H1 (cell line): ENCODE measurements around the gene NPNT. TPM values are rescaled to one million over a fixed set of nuclear protein-coding genes. Genes with fewer than 3 reads are reported as not detected.

ENCODE experiments used
- CTCF ChIA-PET: fragments of 300-600 bp; sonication (Branson Sonifier 250); formaldehyde crosslinking; loops from one replicate; lab custom pipeline; 2021; ENCODE audit not compliant: partially characterized antibody; lab: Charles Lee
- POLR2A ChIA-PET: fragments of 300-600 bp; sonication (Branson Sonifier 250); formaldehyde crosslinking; loops from one replicate; lab custom pipeline; 2021; ENCODE audit warnings: inconsistent platforms; ENCODE audit not compliant: partially characterized antibody; lab: Charles Lee
- DNase-seq, 2 experiments: peaks; one replicate each; pipeline versions ENCODE4 v3.0.0 to v3.0.0-alpha.2; 2010 to 2022; ENCODE audit warnings: low spot score in 2 of 2, low read depth in 1 of 2, mixed read lengths in 1 of 2
- FAIRE-seq: peaks from 2 replicates; lab custom pipeline; 2011; peaks lifted over from hg19 to GRCh38; lab: Jason Lieb, UNC
- H2AFZ ChIP-seq: 2 replicates; pipeline ENCODE4 v1.8.1; 2012; ENCODE audit warnings: low read length, inconsistent platforms
- H2AK5ac ChIP-seq: 2 replicates; pipeline ENCODE4 v1.6.1; 2013; ENCODE audit warnings: low read depth, low read length
- H2BK120ac ChIP-seq: replicated peaks from 2 replicates; pipeline ENCODE3; 2013; ENCODE audit warnings: low read depth, low read length, inconsistent platforms
- H2BK12ac ChIP-seq: 2 replicates; pipeline ENCODE4 v1.6.1; 2013; ENCODE audit warnings: low read depth, low read length
- H2BK15ac ChIP-seq: 2 replicates; pipeline ENCODE4 v1.6.1; 2013; ENCODE audit warnings: low read length
- H2BK20ac ChIP-seq: 2 replicates; pipeline ENCODE4 v1.6.1; 2013; ENCODE audit warnings: low read length
- H2BK5ac ChIP-seq: 2 replicates; pipeline ENCODE4 v1.6.1; 2013; ENCODE audit warnings: low read depth, low read length
- H3K14ac ChIP-seq: 2 replicates; pipeline ENCODE4 v1.6.1; 2013; ENCODE audit warnings: inconsistent platforms; ENCODE audit not compliant: insufficient read length
- H3K18ac ChIP-seq: 2 replicates; pipeline ENCODE4 v1.6.1; 2013; ENCODE audit warnings: low read length; ENCODE audit errors: extremely low read depth
- H3K23ac ChIP-seq: 2 replicates; pipeline ENCODE4 v1.6.1; 2013; ENCODE audit warnings: inconsistent platforms; ENCODE audit not compliant: insufficient read length
- H3K23me2 ChIP-seq: 2 replicates; pipeline ENCODE4 v1.6.1; 2013; ENCODE audit warnings: low read depth, low read length
- H3K27ac ChIP-seq: 2 replicates; pipeline ENCODE4 v1.6.1; 2011; ENCODE audit warnings: low read depth, low read length, inconsistent platforms
- H3K27me3 ChIP-seq, 4 experiments: replicated peaks in 1 of 4; 1 replicate in 1 of 4; 2 replicates in 3 of 4; pipeline versions ENCODE4 v1.6.1 to v1.8.1; 2011 to 2013; ENCODE audit warnings: low read length in 3 of 4, mild to moderate bottlenecking in 3 of 4, inconsistent platforms in 2 of 4, mixed read lengths in 2 of 4, moderate library complexity in 1 of 4; ENCODE audit not compliant: control insufficient read depth in 3 of 4, insufficient read depth in 3 of 4; ENCODE audit errors: extremely low read depth in 1 of 4
- H3K36me3 ChIP-seq, 4 experiments: 2 replicates each; pipeline versions ENCODE4 v1.6.1 to v1.8.1; 2011 to 2013; ENCODE audit warnings: mild to moderate bottlenecking in 4 of 4, low read length in 3 of 4, moderate library complexity in 2 of 4, control low read depth in 1 of 4, inconsistent platforms in 1 of 4; ENCODE audit not compliant: insufficient read depth in 4 of 4, control insufficient read depth in 2 of 4
- H3K4ac ChIP-seq: replicated peaks from 2 replicates; pipeline ENCODE3; 2013; ENCODE audit warnings: low read length, low read depth, mixed read lengths, inconsistent platforms; ENCODE audit not compliant: insufficient read length
- H3K4me1 ChIP-seq, 4 experiments: replicated peaks in 1 of 4; 1 replicate in 1 of 4; 2 replicates in 3 of 4; pipeline versions ENCODE4 v1.6.1 to v1.8.1; 2011 to 2013; ENCODE audit warnings: low read length in 3 of 4, inconsistent platforms in 2 of 4, mixed read lengths in 1 of 4; ENCODE audit not compliant: insufficient read depth in 4 of 4, control insufficient read depth in 3 of 4
- H3K4me2 ChIP-seq, 2 experiments: 2 replicates each; pipeline versions ENCODE4 v1.6.1 to v1.8.1; 2011 to 2013; ENCODE audit warnings: low read depth in 2 of 2, low read length in 2 of 2, control low read depth in 1 of 2, inconsistent platforms in 1 of 2, mild to moderate bottlenecking in 1 of 2; ENCODE audit not compliant: insufficient read depth in 1 of 2
- H3K4me3 ChIP-seq, 4 experiments: fragments of 200-600, 300-600 bp in 1 of 4; sonication (generic), shearing (Covaris generic), sonication (Bioruptor Twin) in 1 of 4; 2 replicates each; pipeline versions ENCODE4 v1.5.1 to v1.8.1; 2011 to 2016; ENCODE audit warnings: low read length in 4 of 4, low read depth in 3 of 4, control low read depth in 2 of 4, inconsistent platforms in 2 of 4, mild to moderate bottlenecking in 2 of 4, mixed read lengths in 1 of 4, moderate library complexity in 1 of 4; ENCODE audit not compliant: insufficient read depth in 2 of 4; ENCODE audit errors: extremely low read depth in 1 of 4
- H3K56ac ChIP-seq: replicated peaks from 2 replicates; pipeline ENCODE3; 2013; ENCODE audit warnings: low read depth, mild to moderate bottlenecking, mixed read lengths, low read length, inconsistent platforms; ENCODE audit not compliant: insufficient read length
- H3K79me1 ChIP-seq: 2 replicates; pipeline ENCODE4 v1.6.1; 2013; ENCODE audit warnings: low read depth, low read length, control low read depth
- H3K79me2 ChIP-seq, 2 experiments: 2 replicates each; pipeline versions ENCODE4 v1.6.1 to v1.8.1; 2012 to 2013; ENCODE audit warnings: low read length in 2 of 2, mild to moderate bottlenecking in 2 of 2, inconsistent platforms in 1 of 2; ENCODE audit not compliant: insufficient read depth in 2 of 2, control insufficient read depth in 1 of 2
- H3K9ac ChIP-seq, 4 experiments: replicated peaks in 1 of 4; 1 replicate in 1 of 4; 2 replicates in 3 of 4; pipeline versions ENCODE4 v1.6.1 to v1.8.1; 2011 to 2013; ENCODE audit warnings: low read depth in 3 of 4, low read length in 3 of 4, control low read depth in 2 of 4, mild to moderate bottlenecking in 2 of 4, moderate library complexity in 2 of 4, inconsistent platforms in 1 of 4; ENCODE audit errors: extremely low read depth in 1 of 4
- H3K9me3 ChIP-seq, 2 experiments: 2 replicates each; pipeline versions ENCODE4 v1.6.1 to v1.8.1; 2012 to 2013; ENCODE audit warnings: mild to moderate bottlenecking in 2 of 2, moderate library complexity in 2 of 2, control low read depth in 1 of 2, inconsistent platforms in 1 of 2, low read depth in 1 of 2, low read length in 1 of 2, mixed read lengths in 1 of 2; ENCODE audit not compliant: insufficient read depth in 2 of 2
- H4K20me1 ChIP-seq, 2 experiments: replicated peaks in 1 of 2; 2 replicates each; pipeline versions ENCODE3 to v1.8.1; 2011 to 2013; ENCODE audit warnings: inconsistent platforms in 2 of 2, low read length in 2 of 2, mild to moderate bottlenecking in 1 of 2; ENCODE audit not compliant: insufficient read depth in 2 of 2, control insufficient read depth in 1 of 2
- H4K5ac ChIP-seq: 2 replicates; pipeline ENCODE4 v1.6.1; 2013; ENCODE audit warnings: low read length, low read depth, mixed read lengths, inconsistent platforms; ENCODE audit not compliant: insufficient read length
- H4K8ac ChIP-seq: 2 replicates; pipeline ENCODE4 v1.8.0; 2013; ENCODE audit warnings: mild to moderate bottlenecking, moderate library complexity, low read length, inconsistent platforms; ENCODE audit not compliant: insufficient read depth; ENCODE audit errors: extremely low read depth
- H4K91ac ChIP-seq: replicated peaks from 2 replicates; pipeline ENCODE3; 2013; ENCODE audit warnings: low read length, mixed read lengths, inconsistent platforms; ENCODE audit not compliant: insufficient read length
- BCL11A ChIP-seq, 2 experiments: IDR thresholded peaks; one replicate each; pipeline ENCODE4 v1.6.1; 2011; ENCODE audit warnings: low read depth in 2 of 2, low read length in 2 of 2, mild to moderate bottlenecking in 2 of 2
- CBX5 ChIP-seq: fragments of 300-800, 300-1000 bp; sonication (generic); IDR thresholded peaks from 2 replicates; pipeline ENCODE4 v1.7.1; 2016; ENCODE audit warnings: antibody characterized with exemption, low read length, low read depth
- EP300 ChIP-seq, 2 experiments: IDR thresholded peaks; 1 replicate in 1 of 2; 2 replicates in 1 of 2; pipeline ENCODE4 v1.6.1; 2011 to 2012; ENCODE audit warnings: low read depth in 2 of 2, low read length in 2 of 2, mild to moderate bottlenecking in 2 of 2, borderline replicate concordance in 1 of 2, inconsistent platforms in 1 of 2, moderate library complexity in 1 of 2
- POU5F1 ChIP-seq: IDR thresholded peaks from 2 replicates; pipeline ENCODE4 v1.6.1; 2011; ENCODE audit warnings: low read depth, mild to moderate bottlenecking, low read length, moderate library complexity
- RNF2 ChIP-seq: fragments of 200-900, 300-1000 bp; sonication (generic); IDR thresholded peaks from 2 replicates; pipeline ENCODE4 v1.7.1; 2016; ENCODE audit warnings: borderline replicate concordance, low read depth, mild to moderate bottlenecking, antibody characterized with exemption, low read length; ENCODE audit not compliant: poor library complexity, severe bottlenecking; ENCODE audit errors: missing control alignments
- SUZ12 ChIP-seq: fragments of 200-600 bp; sonication (generic); IDR thresholded peaks from 2 replicates; pipeline ENCODE4 v1.6.1; 2012; ENCODE audit warnings: mild to moderate bottlenecking, inconsistent platforms, low read length, moderate library complexity, mixed read lengths
- TCF12 ChIP-seq: IDR thresholded peaks from 2 replicates; pipeline ENCODE4 v1.6.1; 2011; ENCODE audit warnings: low read depth, mild to moderate bottlenecking, low read length
- WGBS, 2 experiments: shearing (Covaris generic) in 1 of 2; methylation state at CpG; one replicate each; pipeline versions ENCODE4 v1.1.6 to v1.1.7; 2013 to 2015; ENCODE audit warnings: low lambda C conversion rate in 2 of 2, mixed read lengths in 2 of 2, inconsistent platforms in 1 of 2, low coverage in 1 of 2, missing lambda C conversion rate in 1 of 2; ENCODE audit not compliant: insufficient replicate concordance in 2 of 2, insufficient coverage in 1 of 2, insufficient read length in 1 of 2; ENCODE audit errors: extremely low coverage in 1 of 2, missing lambda C conversion rate in 1 of 2; 5-methylcytosine and 5-hydroxymethylcytosine counted together
- polyA plus RNA-seq, 7 experiments: library from polyadenylated mRNA; depleted of rRNA in 3 of 7; stranded (reverse) in 5 of 7; unstranded in 2 of 7; fragments of >200 nt in 5 of 7; fragments of 200-250 nt in 2 of 7; gene quantifications; 1 replicate in 5 of 7; 2 replicates in 1 of 7; 4 replicates in 1 of 7; pipeline versions ENCODE4 v1.2.1 to v1.2.3, GENCODE V29; 2011 to 2013; ENCODE audit warnings: missing spikeins in 2 of 7, mixed read lengths in 2 of 7
- total RNA-seq: library from RNA; stranded (reverse); fragmentation: NEBNext Ultra II Directional; extraction: Animal tissue kit (Norgen Biotek cat#: 25700); gene quantifications from 2 replicates; pipeline ENCODE4 v1.2.1, GENCODE V29; 2021

NPNT gene
- total and polyA plus RNA-seq, 2 of the 8 experiments (the other 6 are each of a cell fraction or from before 2014, with no cell fraction given): 0.24 to 0.97 TPM

- Histone ChIP-seq H3K23ac (no peak overlapping the region), H2AK5ac (no peak overlapping the region), H2BK12ac (no peak overlapping the region), H3K4me1 (no peaks in the 10 kb centered on the region), H2BK5ac (no peak overlapping the region), H2BK15ac (no peak overlapping the region), H4K8ac (no peak overlapping the region), H2AFZ (no peak overlapping the region), H3K4me2 (no peak overlapping the region), H3K18ac (no peak overlapping the region), H3K14ac (no peak overlapping the region), H3K4ac (no peak overlapping the region), H3K4me3 (no peak overlapping the region), H3K23me2 (no peaks in the 10 kb centered on the region; the same call in 1 of the 2 replicates), H3K79me2 (no peaks in the 10 kb centered on the region), H3K36me3 (no peaks in the 10 kb centered on the region), H2BK120ac (no peak overlapping the region), H2BK20ac (no peak overlapping the region), H3K9ac (no peak overlapping the region), H3K27me3 (no peaks in the 10 kb centered on the region), H3K9me3 (no peaks in the 10 kb centered on the region), H3K79me1 (no peaks in the 10 kb centered on the region), H4K20me1 (no peaks in the 10 kb centered on the region), H3K56ac (no peak overlapping the region), H3K27ac (no peak overlapping the region), H4K91ac (no peak overlapping the region), H4K5ac (no peak overlapping the region)
- TF ChIP-seq POU5F1: no peak
- no peak for TF ChIP-seq TCF12
- no peak for TF ChIP-seq BCL11A (IDR thresholded peaks at IDR 0.05; ENCODE audit: low read depth in 2 of 2, low read length in 2 of 2)
- TF ChIP-seq EP300 (IDR thresholded peaks at IDR 0.05; ENCODE audit: borderline replicate concordance in 1 of 2, low read depth in 2 of 2, low read length in 2 of 2): no peak
- no peak for TF ChIP-seq SUZ12
- no peak for TF ChIP-seq CBX5
- no peak for TF ChIP-seq RNF2
- no peak for DNase-seq
- ChIA-PET CTCF (interaction anchor here (1.3 kb wide), 1 partner anchor 10 kb away, joined by 3 read pairs; no protein-coding TSS in a partner anchor), POLR2A (no interaction called here)
- 96% methylated on average over 1 of the region's 1 CpG; no CpG with 5 or more reads in 1 of the 2 experiments for WGBS, 2 experiments
- FAIRE-seq: no peak
Observed at GRCh38 chr4:105944540-105944939, 49.3 kb downstream of the NPNT start.
